Measurements from ENCODE around the gene HES3. TPM values are rescaled to one million over a fixed set of nuclear protein-coding genes. Genes with fewer than 3 reads are reported as not detected.
A peak's percentile ranks its signal among the peaks of the same experiment; 100 is the strongest.

The HES3 gene
- not detected for total RNA-seq

- Histone ChIP-seq H3K27ac (no peak within 1 kb of the TSS), H3K27me3 (peaks cover 0 to 45% of the 10 kb centered on the region in 2 donors), H3K4me3 (no peak within 1 kb of the TSS), H3K4me1 (peaks cover 4 to 32% (median 18%) of the 10 kb centered on the region in 4 donors), H3K9me3 (no peaks in the 10 kb centered on the region), H3K36me3 (no peaks in the 10 kb centered on the region)
- peak in 1 of 3 donors; percentile 41 for DNase-seq
- TF ChIP-seq, protein P1, sequence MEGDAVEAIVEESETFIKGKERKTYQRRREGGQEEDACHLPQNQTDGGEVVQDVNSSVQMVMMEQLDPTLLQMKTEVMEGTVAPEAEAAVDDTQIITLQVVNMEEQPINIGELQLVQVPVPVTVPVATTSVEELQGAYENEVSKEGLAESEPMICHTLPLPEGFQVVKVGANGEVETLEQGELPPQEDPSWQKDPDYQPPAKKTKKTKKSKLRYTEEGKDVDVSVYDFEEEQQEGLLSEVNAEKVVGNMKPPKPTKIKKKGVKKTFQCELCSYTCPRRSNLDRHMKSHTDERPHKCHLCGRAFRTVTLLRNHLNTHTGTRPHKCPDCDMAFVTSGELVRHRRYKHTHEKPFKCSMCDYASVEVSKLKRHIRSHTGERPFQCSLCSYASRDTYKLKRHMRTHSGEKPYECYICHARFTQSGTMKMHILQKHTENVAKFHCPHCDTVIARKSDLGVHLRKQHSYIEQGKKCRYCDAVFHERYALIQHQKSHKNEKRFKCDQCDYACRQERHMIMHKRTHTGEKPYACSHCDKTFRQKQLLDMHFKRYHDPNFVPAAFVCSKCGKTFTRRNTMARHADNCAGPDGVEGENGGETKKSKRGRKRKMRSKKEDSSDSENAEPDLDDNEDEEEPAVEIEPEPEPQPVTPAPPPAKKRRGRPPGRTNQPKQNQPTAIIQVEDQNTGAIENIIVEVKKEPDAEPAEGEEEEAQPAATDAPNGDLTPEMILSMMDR (IDR thresholded peaks at IDR 0.05), result no peak
- no peak for TF ChIP-seq POLR2A (IDR thresholded peaks at IDR 0.05)
These were observed at the start of gene HES3 for GRCh38 chr1:6243993-6244392. Gene HES3 (plus strand): TSS chr1:6244179. CDS start chr1:6244366, 187 bp downstream.

DNA sequence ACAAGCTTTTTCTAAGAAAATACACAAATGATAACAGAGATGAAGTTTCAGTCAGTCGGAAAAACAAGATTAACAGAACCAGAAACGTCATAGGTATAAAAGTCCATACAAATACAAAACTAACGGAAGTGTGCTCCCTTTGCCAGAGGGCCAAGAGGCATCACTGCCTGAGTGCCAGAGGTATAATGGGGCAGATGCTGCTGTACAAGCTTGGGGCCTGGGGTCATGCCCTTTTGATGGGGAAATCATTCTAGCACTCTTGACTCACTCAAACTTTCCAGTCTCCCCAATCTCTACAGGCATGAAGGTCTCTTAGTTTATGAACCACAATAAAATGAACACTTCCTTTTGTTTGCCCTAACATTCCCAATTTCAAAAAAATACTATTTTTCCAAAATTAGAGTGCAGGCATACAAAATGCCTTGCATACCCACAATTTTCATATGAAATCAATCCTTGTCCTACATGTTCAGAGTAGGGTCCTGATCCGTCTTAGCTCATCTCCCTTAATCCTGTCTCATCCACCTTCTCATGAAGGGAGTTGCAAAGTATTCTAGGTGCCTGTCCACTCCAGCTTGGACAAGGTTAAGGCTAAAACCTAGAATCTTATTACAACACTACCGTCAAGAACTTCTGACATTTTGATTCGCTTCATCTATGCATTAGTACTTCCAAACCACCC lies 46.1 kb upstream of the HES3 start:
- no peak for TF ChIP-seq POLR2A (IDR thresholded peaks at IDR 0.05)
- TF ChIP-seq, protein P1 (IDR thresholded peaks at IDR 0.05), result no peak
- Histone ChIP-seq H3K27me3 (no peaks in the 10 kb centered on the region), H3K4me1 (peaks cover 0 to 22% (median 12%) of the 10 kb centered on the region in 4 donors), H3K9me3 (no peaks in the 10 kb centered on the region), H3K4me3 (peak overlapping the region in 3 of 4 donors; percentile 81 to 100 (median 82)), H3K27ac (no peak overlapping the region), H3K36me3 (peaks cover 0 to 37% (median 3%) of the 10 kb centered on the region in 3 donors)
- no peak for DNase-seq

- peaks cover 0 to 28% (median 0%) of the 10 kb centered on the region in 3 donors for H3K36me3 ChIP-seq
- peak overlapping the region; percentile 67 to 83 (median 79) for H3K27ac ChIP-seq
- H3K27me3 ChIP-seq, result no peaks in the 10 kb centered on the region
- H3K4me3 ChIP-seq, result peak overlapping the region; percentile 81 to 100 (median 91)
- no peaks in the 10 kb centered on the region for H3K9me3 ChIP-seq
- peaks cover 0 to 22% (median 12%) of the 10 kb centered on the region in 4 donors for H3K4me1 ChIP-seq
- no peak for TF ChIP-seq POLR2A (IDR thresholded peaks at IDR 0.05)
- TF ChIP-seq, protein P1 (IDR thresholded peaks at IDR 0.05), result no peak
- DNase-seq, result no peak
These were observed 45.2 kb upstream of the HES3 start for GRCh38 chr1:6198646-6199297.

DNA sequence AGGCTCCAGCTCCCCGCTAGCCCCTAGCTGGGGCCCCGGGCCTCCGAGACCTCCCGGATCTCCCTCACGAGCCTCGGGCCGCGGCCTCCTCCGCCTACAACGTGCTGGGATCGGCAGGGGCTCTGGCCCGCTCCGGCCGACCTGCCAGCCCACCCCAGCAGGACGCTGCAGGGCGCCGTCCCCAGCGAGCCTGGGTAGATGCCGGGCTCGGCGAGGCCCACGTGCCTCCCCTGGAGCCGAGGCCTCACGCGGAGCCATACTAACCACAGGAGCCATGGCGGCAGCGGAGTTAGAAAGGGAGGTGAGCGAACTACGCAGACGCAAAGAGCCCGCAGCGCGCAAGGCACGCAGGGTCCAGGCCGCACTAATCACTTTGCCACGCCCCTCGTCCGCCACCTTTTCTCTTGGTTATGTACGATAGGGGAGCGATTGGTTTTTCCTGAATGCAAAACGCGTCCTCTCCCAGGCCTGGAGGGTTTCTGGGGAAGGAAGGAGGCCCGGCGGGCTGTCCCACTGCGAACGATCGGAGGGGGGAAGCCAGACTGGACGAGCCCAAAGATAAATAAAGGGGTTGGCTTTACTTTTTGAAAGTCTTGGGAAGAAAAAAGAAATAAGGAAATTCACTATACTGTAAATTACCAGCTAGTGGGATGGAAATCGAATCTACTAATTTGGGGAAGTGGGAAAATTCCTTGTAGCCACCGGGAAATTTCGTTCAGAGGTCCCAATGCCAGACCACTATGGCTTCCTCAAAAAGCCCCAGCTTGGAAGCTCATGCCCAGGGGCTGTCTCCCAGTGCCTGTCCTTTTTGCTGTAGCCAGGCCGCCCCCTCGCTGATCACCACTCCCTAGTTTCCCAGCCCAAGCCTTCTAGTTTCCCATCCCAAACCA lies 44.4 kb upstream of the HES3 start, which contains the start of gene RPL22:
Gene RPL22 (minus strand): TSS at position 298 of the 890 bp plus-strand sequence. CDS start 22 bp downstream, at position 276.
- H3K9me3 ChIP-seq, result no peaks in the 10 kb centered on the region
- peak; percentile 97 to 100 (median 99) for DNase-seq
- H3K27ac ChIP-seq, result peak within 1 kb of the TSS; percentile 67 to 83 (median 79)
- peak; percentile 46 to 79 for TF ChIP-seq POLR2A (IDR thresholded peaks at IDR 0.05)
- TF ChIP-seq, protein P1 (IDR thresholded peaks at IDR 0.05), result peak in 3 of 6 experiments; percentile 3 to 28 (median 10)
- peaks cover 0 to 20% (median 0%) of the 10 kb centered on the region in 3 donors for H3K36me3 ChIP-seq
- peak within 1 kb of the TSS; percentile 81 to 100 (median 91) for H3K4me3 ChIP-seq
- H3K27me3 ChIP-seq, result no peaks in the 10 kb centered on the region
- H3K4me1 ChIP-seq, result peaks cover 0 to 24% (median 12%) of the 10 kb centered on the region in 4 donors

All from Peyer's patch (tissue), 4 donors.